ENCODE results near the gene SPATA18.

GRCh38 chr4:52010986-52011385 is 40.1 kb upstream of the SPATA18 start:
- TF ChIP-seq CTCF (IDR thresholded peaks at IDR 0.05) (no peak), POLR2A (IDR thresholded peaks at IDR 0.05) (no peak), POLR2AphosphoS5 (IDR thresholded peaks at IDR 0.05) (no peak), EP300 (IDR thresholded peaks at IDR 0.05; ENCODE audit: low read depth) (no peak)

Data from transverse colon (tissue), 4 donors.